Hippocampal formation (tissue), 2 donors: ENCODE data around the gene ELF5.

Experiments
- DNase-seq, 2 donors: peaks; one replicate each; lab custom pipeline; 2025; lab: John Stamatoyannopoulos, UW

ELF5 gene

DNA sequence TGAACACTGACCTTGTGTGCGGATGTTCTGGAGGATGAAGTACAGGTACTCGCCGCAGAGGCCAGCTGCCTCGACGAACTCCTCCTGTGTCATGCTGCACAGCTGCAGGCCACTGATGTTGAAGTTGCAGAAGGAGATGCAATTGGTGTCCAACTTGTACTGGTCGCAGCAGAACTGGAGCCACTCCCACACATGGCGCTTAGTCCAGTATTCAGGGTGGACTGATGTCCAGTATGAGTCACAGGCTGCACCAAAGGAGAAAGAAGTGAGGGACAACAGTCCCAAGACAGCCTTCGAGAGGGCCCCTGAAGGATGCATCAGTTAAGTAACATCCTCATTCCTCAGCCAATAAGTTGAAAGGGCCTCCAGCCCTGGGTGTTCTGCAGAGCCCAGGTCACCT, 20.1 kb downstream of the ELF5 start:
- no peak for DNase-seq

DNA sequence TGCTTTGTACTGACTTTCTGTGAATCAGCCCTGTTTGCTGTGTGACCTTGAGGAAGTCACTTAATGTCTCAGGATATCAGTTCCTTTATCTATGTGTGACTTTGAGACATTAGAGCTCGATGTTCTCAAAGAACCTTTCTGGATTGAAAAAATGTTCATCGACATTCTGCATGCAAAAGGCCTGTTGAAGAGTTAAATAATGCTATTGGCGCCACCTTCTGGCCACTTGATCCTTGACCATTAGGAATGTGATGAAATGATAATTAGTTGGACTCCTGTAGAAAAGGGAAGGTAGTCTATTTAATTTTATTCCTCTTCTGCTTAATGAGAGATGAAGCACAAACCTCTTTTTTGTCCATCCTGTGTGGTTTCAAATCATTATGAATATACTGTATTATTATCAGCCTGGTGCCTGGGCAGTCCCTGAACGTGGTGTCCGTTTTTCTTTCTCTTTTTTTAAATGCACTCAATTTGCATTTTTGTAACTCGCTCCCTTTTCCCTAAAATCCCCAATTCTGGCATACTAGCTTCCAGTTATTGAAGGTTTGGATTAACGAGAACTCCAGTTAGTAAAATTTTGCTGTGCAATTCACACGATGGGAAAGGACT, 20.7 kb downstream of the ELF5 start:
- peak; percentile 43 to 74 for DNase-seq

DNA sequence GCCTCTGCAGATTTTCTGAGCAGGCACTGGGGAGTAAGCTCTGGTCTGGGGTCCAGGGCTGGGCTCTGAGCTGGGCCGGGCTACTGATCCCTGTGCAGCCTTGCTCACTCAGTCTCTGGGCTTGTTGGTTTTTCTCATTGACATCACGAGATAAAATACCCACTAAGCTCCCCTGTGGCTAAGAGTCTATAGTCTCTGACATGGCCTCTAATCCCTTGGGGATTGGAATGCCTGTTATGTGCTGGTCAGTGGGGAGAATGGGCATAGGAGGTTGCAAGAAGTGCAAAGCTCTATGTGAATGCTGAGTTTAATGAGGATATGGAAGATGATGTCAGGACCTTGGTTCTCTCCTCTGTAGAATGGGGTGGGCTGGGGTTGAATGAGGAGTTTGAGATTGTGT, 23.3 kb downstream of the ELF5 start:
- no peak for DNase-seq

- DNase-seq: no peak
Observed at GRCh38 chr11:34488855-34489557, 24.6 kb downstream of the ELF5 start.

GRCh38 chr11:34487430-34487829, 26.2 kb downstream of the ELF5 start:
- DNase-seq: no peak

GRCh38 chr11:34483106-34483874, 30.3 kb downstream of the ELF5 start:
- no peak for DNase-seq

- no peak for DNase-seq
Observed at GRCh38 chr11:34481307-34481706, 32.3 kb downstream of the ELF5 start.

DNA sequence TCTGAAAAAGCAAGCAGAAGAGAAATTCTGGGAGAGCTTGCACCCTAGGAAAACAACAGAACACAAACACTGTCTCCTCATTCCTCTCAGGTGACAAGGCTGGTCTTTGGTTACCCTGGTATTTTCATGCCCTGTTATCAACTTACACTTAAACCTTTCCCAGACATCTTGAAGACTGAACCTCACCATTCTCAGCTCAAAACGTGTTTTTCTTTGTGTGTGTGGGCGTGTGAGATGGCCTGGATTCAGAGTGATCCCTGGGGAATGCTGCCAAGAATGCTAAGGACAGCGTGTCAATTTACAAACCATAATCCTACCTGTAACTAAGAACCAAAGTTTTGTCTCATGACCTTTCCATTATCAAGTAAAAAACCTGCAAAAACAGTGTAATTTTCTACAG, 33.3 kb downstream of the ELF5 start:
- no peak for DNase-seq

- DNase-seq: no peak
Observed at GRCh38 chr11:34478845-34479663, 34.5 kb downstream of the ELF5 start.

DNA sequence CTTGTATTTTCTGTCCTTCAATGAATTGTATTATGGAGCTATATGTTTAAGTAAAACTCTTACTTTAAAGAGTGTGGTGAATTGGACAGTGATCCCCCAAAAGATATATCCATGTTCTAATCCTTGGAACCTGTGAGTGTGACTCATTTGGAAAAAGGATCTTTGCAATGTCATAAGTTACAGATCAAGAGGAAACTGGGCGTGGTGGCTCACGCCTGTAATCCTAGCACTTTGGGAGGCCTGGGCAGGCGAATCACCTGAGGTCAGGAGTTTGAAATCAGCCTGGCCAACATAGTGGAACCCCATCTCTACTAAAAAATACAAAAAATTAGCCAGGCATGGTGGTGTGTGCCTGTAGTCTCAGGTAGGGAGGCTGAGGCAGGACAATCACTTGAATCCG, 36.7 kb downstream of the ELF5 start:
- DNase-seq: no peak

DNA sequence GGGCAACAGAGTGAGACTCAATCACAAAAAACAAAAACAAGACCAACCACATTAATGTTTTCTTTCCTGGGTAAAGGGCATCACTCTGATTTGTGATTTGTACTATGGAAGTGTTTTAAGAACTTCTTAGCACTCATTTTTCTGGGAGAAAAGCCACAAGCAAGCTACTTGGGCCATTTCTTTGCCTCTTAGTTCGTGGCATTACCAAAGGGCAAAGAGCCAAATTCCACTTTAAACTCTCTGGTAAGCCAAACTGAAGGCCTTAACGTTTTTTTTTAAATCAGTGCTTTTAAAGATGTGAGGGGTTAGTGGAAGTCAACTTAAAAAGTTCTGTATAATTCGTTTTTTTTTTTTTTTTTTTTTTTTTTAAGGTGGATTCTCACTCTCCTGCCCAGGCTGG, 37.9 kb downstream of the ELF5 start:
- no peak for DNase-seq

DNA sequence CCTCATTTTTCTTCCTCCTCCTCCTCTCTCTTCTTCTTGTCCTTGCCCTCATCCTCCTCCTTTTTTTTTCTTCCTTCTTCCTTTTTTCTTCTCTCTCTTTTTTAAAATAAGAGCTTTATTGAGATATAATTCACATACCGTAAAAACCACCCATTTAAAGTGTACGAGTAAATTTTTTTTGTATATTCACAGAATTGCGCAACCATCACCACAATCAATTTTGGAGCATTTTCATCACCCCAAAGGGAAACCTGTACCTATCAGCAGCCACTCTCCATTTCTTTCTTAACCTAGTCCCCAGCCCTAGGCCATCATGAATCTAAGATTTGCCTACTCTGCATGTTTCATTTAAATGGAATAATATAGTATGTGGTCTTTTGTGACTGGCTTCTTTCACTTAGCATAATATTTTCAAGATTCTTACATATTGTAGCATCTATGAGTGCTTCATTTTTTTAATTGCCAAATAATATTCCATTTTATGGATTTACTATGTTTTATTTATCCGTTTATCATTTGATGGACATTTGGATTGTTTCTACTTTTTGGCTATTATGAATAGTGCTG, 39.9 kb downstream of the ELF5 start:
- DNase-seq: no peak

- DNase-seq: no peak
Observed at GRCh38 chr11:34468209-34468841, 45.3 kb downstream of the ELF5 start.

DNA sequence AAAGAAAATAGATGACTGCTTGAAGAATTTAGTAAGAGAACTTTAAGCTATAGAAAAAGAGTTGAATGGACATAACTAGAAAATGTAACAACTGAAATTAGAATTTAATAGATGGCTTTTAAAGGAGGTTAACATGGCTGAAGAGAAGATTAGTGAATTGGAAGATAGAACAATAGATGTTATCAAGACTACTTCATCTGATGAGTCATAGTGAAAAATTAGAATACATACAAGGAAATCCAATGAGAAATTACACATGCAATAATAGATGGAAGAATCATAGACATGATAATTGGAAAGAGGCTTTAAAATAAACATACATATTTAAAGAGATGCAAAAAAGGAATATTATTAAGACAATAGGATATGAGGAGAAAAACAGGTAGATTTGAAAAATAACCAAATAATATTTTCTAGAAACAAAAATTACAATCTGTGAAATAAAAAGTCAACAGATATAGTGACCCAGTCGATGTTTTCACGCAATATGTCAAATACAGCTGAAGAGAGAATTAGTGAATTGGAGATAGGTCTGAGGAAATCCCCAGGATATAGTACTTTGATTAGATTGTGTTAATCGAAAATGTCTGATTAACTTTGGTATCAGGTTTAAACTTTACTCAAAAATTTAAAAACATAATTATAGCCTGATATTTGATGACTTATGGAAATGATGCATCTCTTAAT, 46.6 kb downstream of the ELF5 start:
- no peak for DNase-seq

DNA sequence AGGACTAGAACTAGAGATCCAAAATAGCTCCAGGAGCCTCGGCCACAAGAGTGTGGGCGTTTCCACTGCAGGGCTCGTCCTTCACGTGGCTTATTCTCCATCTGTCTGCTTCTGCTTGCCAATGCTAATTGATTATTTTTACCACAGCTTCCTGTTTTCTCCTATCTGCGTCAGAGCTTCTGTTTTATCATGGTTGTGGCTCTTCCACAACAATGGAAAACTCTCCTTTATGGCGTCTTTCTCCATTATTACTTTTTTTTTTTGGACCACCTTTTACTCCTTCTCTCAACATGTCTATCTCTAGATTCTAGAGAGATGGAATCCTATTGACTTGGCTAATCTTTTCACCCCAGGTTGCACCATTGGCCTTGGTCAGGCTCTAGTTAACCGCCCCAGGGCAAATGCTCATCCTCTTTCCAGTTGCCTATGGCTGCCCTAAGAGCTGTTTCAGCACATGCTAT, 49.0 kb downstream of the ELF5 start:
- no peak for DNase-seq

GRCh38 chr11:34461215-34461614, 52.4 kb downstream of the ELF5 start:
- no peak for DNase-seq

DNA sequence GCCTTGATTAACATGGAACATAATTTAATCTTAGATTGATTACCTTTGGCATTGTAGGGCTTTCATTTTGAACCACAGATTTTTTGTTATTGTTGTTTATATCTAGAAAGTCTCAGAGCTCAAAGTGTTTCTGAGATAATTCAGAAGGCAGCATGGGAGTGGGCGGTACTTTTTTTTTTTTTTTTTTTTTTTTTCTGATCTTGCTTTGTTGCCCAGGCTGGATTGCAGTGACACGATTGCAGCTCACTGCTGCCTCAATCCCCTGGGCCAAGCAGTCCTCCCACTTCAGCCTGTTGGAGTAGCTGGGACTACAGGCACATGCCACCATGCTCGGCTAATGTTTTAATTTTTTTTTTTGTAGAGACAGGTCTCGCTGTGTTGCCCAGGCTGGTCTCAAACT, 53.3 kb downstream of the ELF5 start:
- DNase-seq: no peak

DNA sequence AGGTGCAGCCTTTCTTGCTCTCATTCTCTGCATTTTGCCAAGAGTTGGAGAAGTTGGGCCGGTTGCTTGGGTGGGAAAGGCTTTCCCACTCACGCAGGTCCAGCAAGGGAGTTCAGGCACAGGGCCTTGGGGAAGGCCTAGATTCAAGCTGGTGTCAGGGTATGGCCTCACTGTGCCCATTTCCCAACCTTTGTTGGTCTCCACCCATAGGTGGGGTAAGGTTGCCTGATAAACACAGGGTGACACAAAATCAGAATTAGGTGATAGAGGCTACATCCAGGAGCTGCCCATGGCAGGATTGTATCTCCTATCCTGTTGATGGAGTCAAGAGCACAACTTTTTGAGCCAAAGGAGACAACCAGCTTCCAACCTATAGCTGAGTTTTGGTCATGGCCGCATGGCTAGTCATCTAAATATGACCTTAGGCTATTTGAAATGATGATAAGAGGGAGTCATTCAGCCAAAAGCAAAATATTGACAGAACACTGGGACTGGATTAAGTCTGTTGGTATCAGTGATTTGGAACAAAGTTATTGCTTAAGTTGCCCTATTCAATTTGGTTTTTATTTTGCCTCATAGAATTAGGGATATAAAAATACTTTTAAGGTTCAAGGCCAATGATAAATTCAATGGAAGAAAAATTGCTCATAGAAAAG, 54.0 kb downstream of the ELF5 start:
- DNase-seq: no peak

- DNase-seq: no peak
Observed at GRCh38 chr11:34458525-34458924, 55.1 kb downstream of the ELF5 start.

GRCh38 chr11:34457607-34458006, 56.0 kb downstream of the ELF5 start:
- DNase-seq: no peak
